ENCODE data around the gene MYO9B. TPM values are rescaled to one million over a fixed set of nuclear protein-coding genes. Genes with fewer than 3 reads are reported as not detected.

MYO9B gene
- total and polyA plus RNA-seq, 9 of the 15 experiments (the other 6 are each of a cell fraction or from before 2014, with no cell fraction given): 2.4 to 77.6 (median 23.0) TPM

GRCh38 chr19:17036640-17037039, 38.9 kb upstream of the MYO9B start (continued):
- no peak for TF ChIP-seq FIP1L1 (IDR thresholded peaks at IDR 0.05; ENCODE audit: low read depth, low read length, poor library complexity, severe bottlenecking)
- TF ChIP-seq RBFOX2 (IDR thresholded peaks at IDR 0.05; ENCODE audit: low read depth, low read length): no peak

GRCh38 chr19:17037184-17037583, 38.4 kb upstream of the MYO9B start:
- Histone ChIP-seq H2AFZ (ENCODE audit: low read depth, low read length) (no peak overlapping the region), H3K4me3 (no peak overlapping the region), H3K36me3 (ENCODE audit: control insufficient read depth, insufficient read depth, low read length) (no peaks in the 10 kb centered on the region), H3K9ac (ENCODE audit: insufficient read depth in 1 of 2, low read depth in 2 of 2, low read length in 2 of 2) (no peak overlapping the region), H3K27ac (ENCODE audit: extremely low read depth, low read depth, low read length) (no peak overlapping the region), H3K9me1 (ENCODE audit: control insufficient read depth, insufficient read depth, low read length) (no peaks in the 10 kb centered on the region), H3K27me3 (ENCODE audit: control insufficient read depth in 2 of 2, insufficient read depth in 2 of 2, low read length in 2 of 2) (peaks cover 20 to 54% of the 10 kb centered on the region in 2 experiments; a peak in 3 of 5 replicates), H3K4me2 (ENCODE audit: insufficient read depth, low read length) (no peak overlapping the region), H3K4me1 (replicated peaks in 1 of 2; ENCODE audit: control insufficient read depth in 2 of 2, insufficient read depth in 2 of 2, low read length in 2 of 2) (peaks cover 0 to 8% of the 10 kb centered on the region in 2 experiments; a peak in 2 of 5 replicates), H4K20me1 (replicated peaks; ENCODE audit: control insufficient read depth, insufficient read depth, low read length) (peaks cover 4% of the 10 kb centered on the region; the same call in 1 of the 2 replicates), H3K9me3 (replicated peaks; ENCODE audit: control insufficient read depth, insufficient read depth, low read depth, low read length) (no peaks in the 10 kb centered on the region), H3K79me2 (ENCODE audit: control insufficient read depth, insufficient read depth, low read length) (no peaks in the 10 kb centered on the region)
- ATAC-seq: no peak
- BruUV-seq (replicated peaks): no TSS peak
- in situ Hi-C loops (cut with MboI): no loop called here
- 6% methylated on average over 6 of the region's 6 CpGs for WGBS (ENCODE audit: insufficient coverage, low coverage, missing lambda C conversion rate)
- TF ChIP-seq POLR2AphosphoS2 (IDR thresholded peaks at IDR 0.05; ENCODE audit: low read length) (no peak), HMGXB4 (CRISPR knock-in tag; IDR thresholded peaks at IDR 0.05) (no peak), ARNT (IDR thresholded peaks at IDR 0.05) (no peak), SPI1 (IDR thresholded peaks at IDR 0.05; ENCODE audit: borderline replicate concordance, low read depth, low read length) (no peak), FUS (optimal IDR thresholded peaks at IDR 0.05; ENCODE audit: low read depth, low read length) (no peak), ZFP1 (CRISPR knock-in tag; IDR thresholded peaks at IDR 0.05) (no peak), ZNF785 (CRISPR knock-in tag; IDR thresholded peaks at IDR 0.05) (no peak), ZNF146 (CRISPR knock-in tag; IDR thresholded peaks at IDR 0.05; ENCODE audit: unreplicated experiment) (no peak), HEY1 (CRISPR knock-in tag; IDR thresholded peaks at IDR 0.05; ENCODE audit: borderline replicate concordance) (no peak), XRCC5 (IDR thresholded peaks at IDR 0.05; ENCODE audit: low read depth, low read length) (no peak), DDX20 (tag; IDR thresholded peaks at IDR 0.05; ENCODE audit: low read depth) (no peak), TAF15 (IDR thresholded peaks at IDR 0.05; ENCODE audit: low read depth, low read length) (no peak), ELK3 (CRISPR knock-in tag; IDR thresholded peaks at IDR 0.05) (no peak)
- no peak for FAIRE-seq
- DNase-seq (ENCODE audit: extremely low read depth in 1 of 4, low spot score in 3 of 4): no peak
- ChIA-PET POLR2A (no interaction called here), CTCF (ENCODE audit: low intra/inter-chr PET ratio) (no interaction called here)
- intact Hi-C loops (cut with micrococcal nuclease): no loop called here
